Neural progenitor cell (in vitro differentiated cells): ENCODE data around the gene RNF26. TPM values are rescaled to one million over a fixed set of nuclear protein-coding genes. Genes with fewer than 3 reads are reported as not detected.
A peak's percentile ranks its signal among the peaks of the same experiment; 100 is the strongest.

ENCODE experiments used
- DNase-seq: peaks from one replicate; pipeline ENCODE4 v3.0.0-alpha.2; 2016; ENCODE audit warnings: low spot score
- H2AFZ ChIP-seq: fragments of 200-600 bp; sonication (generic); replicated peaks from 2 replicates; pipeline ENCODE4 v1.6.1; 2016; ENCODE audit warnings: antibody characterized with exemption
- H3F3A ChIP-seq: fragments of 200-600 bp; sonication (generic); 2 replicates; pipeline ENCODE4 v1.6.1; 2016; ENCODE audit warnings: antibody characterized with exemption, low read depth
- H3K27ac ChIP-seq: fragments of 200-600 bp; sonication (generic); 2 replicates; pipeline ENCODE4 v1.5.1; 2016; ENCODE audit warnings: mild to moderate bottlenecking
- H3K27me3 ChIP-seq: fragments of 200-600 bp; sonication (generic); 2 replicates; pipeline ENCODE4 v1.6.1; 2016; ENCODE audit warnings: mild to moderate bottlenecking, moderate library complexity
- H3K36me3 ChIP-seq: fragments of 200-600 bp; sonication (generic); 2 replicates; pipeline ENCODE4 v1.5.1; 2016
- H3K4me1 ChIP-seq: fragments of 200-600 bp; sonication (generic); 2 replicates; pipeline ENCODE4 v1.6.1; 2016; ENCODE audit warnings: mixed run types
- H3K4me2 ChIP-seq: fragments of 200-600 bp; sonication (generic); 2 replicates; pipeline ENCODE4 v1.6.1; 2016
- H3K4me3 ChIP-seq: fragments of 200-600 bp; sonication (generic); 2 replicates; pipeline ENCODE4 v1.5.1; 2016
- H3K79me2 ChIP-seq: fragments of 200-600 bp; sonication (generic); 2 replicates; pipeline ENCODE4 v1.6.1; 2016; ENCODE audit warnings: low read depth
- H3K9ac ChIP-seq: fragments of 200-600 bp; sonication (generic); 2 replicates; pipeline ENCODE4 v1.6.1; 2016
- H3K9me3 ChIP-seq: fragments of 200-600 bp; sonication (generic); 2 replicates; pipeline ENCODE4 v1.5.1; 2016; ENCODE audit warnings: low read depth
- H4K20me1 ChIP-seq: fragments of 200-600 bp; sonication (generic); 2 replicates; pipeline ENCODE4 v1.6.1; 2016; ENCODE audit warnings: low read depth
- H3K27ac Mint-ChIP-seq: 3 replicates; pipeline ENCODE4 v1.8.0; 2021; ENCODE audit warnings: mixed read lengths
- H3K27me3 Mint-ChIP-seq: 2 replicates; pipeline ENCODE4 v1.8.0; 2022; ENCODE audit warnings: low read depth, mild to moderate bottlenecking, inconsistent platforms, moderate library complexity, mixed read lengths; ENCODE audit not compliant: insufficient read depth
- H3K36me3 Mint-ChIP-seq: 3 replicates; pipeline ENCODE4 v1.8.0; 2021; ENCODE audit warnings: mixed read lengths
- H3K4me1 Mint-ChIP-seq: 3 replicates; pipeline ENCODE4 v1.8.0; 2021; ENCODE audit warnings: mixed read lengths
- H3K4me3 Mint-ChIP-seq: 3 replicates; pipeline ENCODE4 v1.8.0; 2021; ENCODE audit warnings: mild to moderate bottlenecking, moderate library complexity, mixed read lengths
- H3K9me3 Mint-ChIP-seq: 3 replicates; pipeline ENCODE4 v1.8.0; 2020; ENCODE audit warnings: mixed read lengths
- EZH2 ChIP-seq: fragments of 200-600 bp; sonication (generic); IDR thresholded peaks from 2 replicates; pipeline ENCODE4 v1.6.1; 2017; ENCODE audit warnings: antibody characterized with exemption, mild to moderate bottlenecking, moderate library complexity
- EZH2phosphoT487 ChIP-seq: fragments of 200-600 bp; sonication (generic); IDR thresholded peaks from 2 replicates; pipeline ENCODE4 v1.6.1; 2017; ENCODE audit warnings: antibody characterized with exemption
- total RNA-seq: library from RNA; depleted of rRNA; stranded (reverse); fragments of >200 nt; gene quantifications from 2 replicates; pipeline ENCODE4 v1.2.3, GENCODE V29; 2015; ENCODE audit warnings: low replicate concordance
- TF ChIP-seq, protein P1 (sequence below): fragments of 200-600 bp; sonication (generic); IDR thresholded peaks from 2 replicates; pipeline ENCODE4 v1.5.1; 2017; ENCODE audit warnings: antibody characterized with exemption, mild to moderate bottlenecking

The RNF26 gene
- total RNA-seq, 1 donor from 2014 or later = 17.1 TPM

DNA sequence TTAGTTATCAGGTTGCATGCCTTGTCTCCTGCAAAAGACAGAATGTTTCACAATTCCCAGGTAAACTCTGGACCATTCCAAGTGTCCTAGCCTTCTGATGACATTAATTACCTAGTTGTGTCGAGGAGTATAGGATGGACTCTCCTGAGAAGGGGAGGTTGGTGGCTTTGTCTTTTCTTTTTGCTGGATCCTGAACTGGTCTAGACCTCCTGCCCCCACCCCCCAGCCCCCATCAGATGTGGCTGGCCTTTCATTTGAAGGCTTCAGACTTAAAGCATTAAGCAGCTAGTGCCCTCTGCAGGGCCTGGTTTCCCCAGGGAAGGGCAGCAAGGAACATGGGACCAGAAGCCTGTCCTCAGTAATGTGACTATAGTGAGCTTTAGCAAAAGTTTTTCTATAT lies 27.1 kb upstream of the RNF26 start:
- no peaks in the 10 kb centered on the region for H3K9me3 ChIP-seq
- H3K36me3 Mint-ChIP-seq = peaks cover 19% of the 10 kb centered on the region
- H4K20me1 ChIP-seq = peaks cover 10% of the 10 kb centered on the region
- H3K27me3 Mint-ChIP-seq = no peaks in the 10 kb centered on the region
- no peak overlapping the region for H3K9ac ChIP-seq
- no peaks in the 10 kb centered on the region for H3K36me3 ChIP-seq
- H3K4me3 ChIP-seq = no peak overlapping the region
- peak; percentile 67 for DNase-seq
- H3K27me3 ChIP-seq = no peaks in the 10 kb centered on the region
- H3K79me2 ChIP-seq = no peaks in the 10 kb centered on the region
- H3F3A ChIP-seq = peaks cover 14% of the 10 kb centered on the region
- H3K4me3 Mint-ChIP-seq = no peak overlapping the region
- TF ChIP-seq, protein P1, sequence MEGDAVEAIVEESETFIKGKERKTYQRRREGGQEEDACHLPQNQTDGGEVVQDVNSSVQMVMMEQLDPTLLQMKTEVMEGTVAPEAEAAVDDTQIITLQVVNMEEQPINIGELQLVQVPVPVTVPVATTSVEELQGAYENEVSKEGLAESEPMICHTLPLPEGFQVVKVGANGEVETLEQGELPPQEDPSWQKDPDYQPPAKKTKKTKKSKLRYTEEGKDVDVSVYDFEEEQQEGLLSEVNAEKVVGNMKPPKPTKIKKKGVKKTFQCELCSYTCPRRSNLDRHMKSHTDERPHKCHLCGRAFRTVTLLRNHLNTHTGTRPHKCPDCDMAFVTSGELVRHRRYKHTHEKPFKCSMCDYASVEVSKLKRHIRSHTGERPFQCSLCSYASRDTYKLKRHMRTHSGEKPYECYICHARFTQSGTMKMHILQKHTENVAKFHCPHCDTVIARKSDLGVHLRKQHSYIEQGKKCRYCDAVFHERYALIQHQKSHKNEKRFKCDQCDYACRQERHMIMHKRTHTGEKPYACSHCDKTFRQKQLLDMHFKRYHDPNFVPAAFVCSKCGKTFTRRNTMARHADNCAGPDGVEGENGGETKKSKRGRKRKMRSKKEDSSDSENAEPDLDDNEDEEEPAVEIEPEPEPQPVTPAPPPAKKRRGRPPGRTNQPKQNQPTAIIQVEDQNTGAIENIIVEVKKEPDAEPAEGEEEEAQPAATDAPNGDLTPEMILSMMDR = peak; percentile 53
- no peak for TF ChIP-seq EZH2
- no peaks in the 10 kb centered on the region for H3K9me3 Mint-ChIP-seq
- H3K4me2 ChIP-seq = peak overlapping the region; percentile 28
- H3K4me1 Mint-ChIP-seq = peaks cover 14% of the 10 kb centered on the region
- peak overlapping the region; percentile 17 for H3K27ac ChIP-seq
- no peak overlapping the region for H2AFZ ChIP-seq
- no peak overlapping the region for H3K27ac Mint-ChIP-seq
- peaks cover 11% of the 10 kb centered on the region for H3K4me1 ChIP-seq

DNA sequence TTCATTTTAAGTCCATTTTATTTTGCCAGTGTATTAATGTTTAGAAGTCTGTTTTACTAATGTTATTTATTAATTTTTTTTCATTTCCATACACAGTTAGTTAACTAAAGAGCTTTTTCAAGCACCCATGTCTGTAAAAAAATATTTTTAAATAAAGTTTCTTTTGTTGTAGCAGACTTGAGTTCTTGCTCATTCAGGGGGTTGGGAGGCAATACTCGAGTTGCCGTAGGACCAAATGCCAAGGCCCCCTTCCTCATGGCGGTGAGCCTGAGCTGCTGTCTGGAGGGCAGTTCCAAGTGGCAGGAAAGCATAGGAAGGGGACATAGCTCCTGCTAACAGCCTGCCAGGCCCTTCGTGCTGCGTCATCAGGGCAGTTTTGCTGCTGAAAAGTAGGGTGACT lies 26.4 kb upstream of the RNF26 start:
- H3K27me3 ChIP-seq = no peaks in the 10 kb centered on the region
- H3K9ac ChIP-seq = no peak overlapping the region
- H3K79me2 ChIP-seq = no peaks in the 10 kb centered on the region
- Mint-ChIP-seq H3K36me3 (peaks cover 15% of the 10 kb centered on the region), H3K27ac (no peak overlapping the region), H3K4me1 (peaks cover 14% of the 10 kb centered on the region), H3K4me3 (no peak overlapping the region), H3K9me3 (no peaks in the 10 kb centered on the region), H3K27me3 (no peaks in the 10 kb centered on the region)
- H3K4me1 ChIP-seq = peaks cover 11% of the 10 kb centered on the region
- H3K36me3 ChIP-seq = no peaks in the 10 kb centered on the region
- no peak overlapping the region for H2AFZ ChIP-seq
- H3K9me3 ChIP-seq = no peaks in the 10 kb centered on the region
- no peak for DNase-seq
- peaks cover 10% of the 10 kb centered on the region for H4K20me1 ChIP-seq
- H3K4me2 ChIP-seq = no peak overlapping the region
- H3F3A ChIP-seq = peaks cover 14% of the 10 kb centered on the region
- no peak overlapping the region for H3K27ac ChIP-seq
- H3K4me3 ChIP-seq = no peak overlapping the region
- no peak for TF ChIP-seq EZH2phosphoT487
- TF ChIP-seq, protein P1 = no peak
- TF ChIP-seq EZH2 = no peak

DNA sequence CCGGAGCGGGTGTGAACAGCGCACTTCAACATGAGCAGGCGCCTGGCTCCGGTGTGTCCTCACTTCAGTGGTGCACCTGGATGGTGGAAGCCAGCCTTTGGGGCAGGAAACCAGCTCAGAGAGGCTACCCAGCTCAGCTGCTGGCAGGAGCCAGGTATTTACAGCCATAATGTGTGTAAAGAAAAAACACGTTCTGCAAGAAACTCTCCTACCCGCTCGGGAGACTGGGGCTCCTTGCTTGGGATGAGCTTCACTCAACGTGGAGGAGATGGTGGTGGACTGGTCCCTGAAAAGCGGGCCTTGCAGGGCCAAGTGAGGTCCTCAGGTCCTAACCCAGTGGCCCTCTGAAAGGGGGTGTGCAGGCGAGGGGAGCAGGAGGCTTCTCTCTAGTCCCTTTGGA lies 24.9 kb upstream of the RNF26 start:
- H3K4me3 Mint-ChIP-seq = no peak overlapping the region

More for the DNA sequence above, 24.9 kb upstream of the RNF26 start:
- Histone ChIP-seq H3F3A (peaks cover 14% of the 10 kb centered on the region), H2AFZ (no peak overlapping the region), H3K4me1 (peaks cover 11% of the 10 kb centered on the region), H3K27me3 (peaks cover under 1% of the 10 kb centered on the region), H3K36me3 (no peaks in the 10 kb centered on the region), H4K20me1 (peaks cover 10% of the 10 kb centered on the region), H3K9ac (no peak overlapping the region), H3K79me2 (no peaks in the 10 kb centered on the region), H3K4me3 (no peak overlapping the region), H3K27ac (no peak overlapping the region), H3K9me3 (no peaks in the 10 kb centered on the region), H3K4me2 (no peak overlapping the region)
- Mint-ChIP-seq H3K4me1 (peaks cover 17% of the 10 kb centered on the region), H3K9me3 (no peaks in the 10 kb centered on the region), H3K27ac (no peak overlapping the region), H3K36me3 (peaks cover 2% of the 10 kb centered on the region), H3K27me3 (no peaks in the 10 kb centered on the region)
- DNase-seq = no peak
- no peak for TF ChIP-seq EZH2phosphoT487
- TF ChIP-seq, protein P1 = no peak
- no peak for TF ChIP-seq EZH2
